KOPT-K1 (cell line): Measurements from ENCODE around the gene DCAF6.

Experiments
- H3K27ac ChIP-seq: fragments of 200-600 bp; sonication (generic); 2 replicates; pipeline ENCODE4 v1.5.1; 2016; ENCODE audit warnings: antibody characterized with exemption, mild to moderate bottlenecking, low read depth, low read length; ENCODE audit not compliant: poor library complexity, severe bottlenecking
- H3K36me3 ChIP-seq: fragments of 200-600 bp; sonication (generic); 2 replicates; pipeline ENCODE4 v1.5.1; 2017; ENCODE audit warnings: antibody characterized with exemption, mild to moderate bottlenecking, low read length, moderate library complexity; ENCODE audit not compliant: insufficient read depth
- H3K9me3 ChIP-seq: fragments of 200-600 bp; sonication (generic); 2 replicates; pipeline ENCODE4 v1.5.1; 2017; ENCODE audit warnings: antibody characterized with exemption, low read length, mild to moderate bottlenecking; ENCODE audit not compliant: insufficient read depth, poor library complexity, severe bottlenecking

The DCAF6 gene

DNA sequence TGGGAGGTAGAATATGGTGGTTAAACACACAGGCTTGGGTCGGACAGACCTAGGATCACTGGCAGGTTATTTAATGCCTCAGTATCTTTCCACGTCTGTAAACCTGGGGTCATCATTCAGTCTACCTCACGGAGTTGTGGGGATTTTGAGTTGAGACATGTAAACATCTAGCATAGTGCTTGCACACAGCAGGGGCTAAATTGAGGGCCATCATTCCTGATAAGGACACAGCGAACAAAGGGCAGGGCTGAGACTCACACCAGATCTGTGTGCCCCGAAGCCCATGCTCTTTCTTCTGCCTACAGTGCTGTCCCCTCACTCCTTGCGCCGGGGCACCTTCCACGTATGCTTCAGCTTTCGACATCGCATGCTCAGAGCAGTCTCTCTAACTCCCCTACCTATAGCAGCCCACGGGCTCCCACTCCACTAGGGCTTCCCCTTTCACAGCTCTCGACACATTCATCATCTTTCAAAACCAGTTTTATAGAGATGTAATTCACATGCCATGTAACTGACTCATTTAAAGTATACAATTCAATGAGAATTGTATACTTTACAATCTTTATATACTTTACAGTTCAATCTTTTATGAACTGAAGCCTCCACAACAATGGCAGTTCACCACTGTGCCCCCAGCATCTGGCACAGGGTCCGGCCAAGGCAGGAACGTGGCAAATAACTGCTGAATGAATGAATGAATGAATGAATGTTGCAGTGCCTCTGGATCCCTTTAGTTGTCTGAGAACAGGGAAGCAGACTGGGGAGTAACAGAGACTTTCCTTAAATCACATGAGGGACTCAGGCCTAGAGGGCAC is 152.2 kb downstream of the DCAF6 start:
- H3K27ac ChIP-seq = no peak overlapping the region
- no peaks in the 10 kb centered on the region for H3K9me3 ChIP-seq

DNA sequence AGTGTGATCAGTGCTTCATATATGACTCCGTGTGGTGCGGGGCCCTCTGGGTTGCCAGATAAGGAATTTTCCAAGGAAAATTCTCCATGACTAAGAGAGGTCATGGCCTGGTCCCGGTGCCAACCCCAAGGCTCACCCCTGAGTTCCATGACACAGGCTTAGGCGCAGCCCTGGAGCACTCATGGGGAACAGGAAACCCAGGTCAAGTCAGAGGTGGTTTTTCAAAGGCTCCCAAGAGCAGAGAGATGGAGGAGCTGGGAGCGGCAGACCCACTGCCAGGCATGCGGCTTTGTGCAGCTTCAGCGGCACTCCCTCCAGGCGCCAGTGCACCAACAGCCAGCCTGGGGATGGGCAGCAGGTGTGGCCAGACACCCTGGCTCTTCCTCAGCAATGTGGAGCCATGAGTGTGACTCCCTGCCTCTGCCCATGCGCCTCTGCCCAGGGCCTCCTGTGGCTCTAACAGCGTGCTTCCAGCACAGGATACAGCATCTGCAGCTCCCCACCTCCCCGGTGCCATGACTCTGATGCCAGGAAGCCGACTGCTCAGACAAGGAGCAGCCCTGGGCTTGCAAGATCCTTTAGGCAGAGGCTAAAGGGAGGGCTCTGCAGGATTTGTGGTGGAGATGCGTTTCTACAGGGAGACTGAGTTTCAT is 153.0 kb downstream of the DCAF6 start:
- no peaks in the 10 kb centered on the region for H3K36me3 ChIP-seq
- no peaks in the 10 kb centered on the region for H3K9me3 ChIP-seq
- no peak overlapping the region for H3K27ac ChIP-seq

More for the DNA sequence above, 152.2 kb downstream of the DCAF6 start:
- H3K36me3 ChIP-seq = no peaks in the 10 kb centered on the region

DNA sequence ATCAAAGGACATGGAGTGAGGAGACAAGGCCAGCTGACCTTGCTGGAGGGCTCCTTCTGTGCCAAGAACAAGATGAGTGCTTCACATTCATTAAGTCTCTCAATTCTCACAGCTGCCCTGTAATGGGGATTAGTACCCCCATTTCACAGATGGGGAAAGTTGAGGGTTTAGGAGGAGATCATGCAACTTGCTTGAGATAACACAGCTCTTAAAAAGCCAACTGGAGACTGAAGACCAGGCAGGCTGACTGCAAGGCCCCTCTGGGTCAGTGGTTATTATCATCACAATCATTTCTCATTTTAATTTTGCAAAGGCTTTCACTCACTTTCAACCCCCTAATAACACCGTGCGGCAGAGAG is 153.5 kb downstream of the DCAF6 start:
- Histone ChIP-seq H3K9me3 (no peaks in the 10 kb centered on the region), H3K36me3 (no peaks in the 10 kb centered on the region), H3K27ac (no peak overlapping the region)

- no peaks in the 10 kb centered on the region for H3K36me3 ChIP-seq
- no peak overlapping the region for H3K27ac ChIP-seq
- H3K9me3 ChIP-seq = no peaks in the 10 kb centered on the region
Observed at GRCh38 chr1:168090395-168090794, 153.9 kb downstream of the DCAF6 start.

GRCh38 chr1:168091063-168091462 is 154.6 kb downstream of the DCAF6 start:
- Histone ChIP-seq H3K27ac (no peak overlapping the region), H3K9me3 (no peaks in the 10 kb centered on the region), H3K36me3 (no peaks in the 10 kb centered on the region)

DNA sequence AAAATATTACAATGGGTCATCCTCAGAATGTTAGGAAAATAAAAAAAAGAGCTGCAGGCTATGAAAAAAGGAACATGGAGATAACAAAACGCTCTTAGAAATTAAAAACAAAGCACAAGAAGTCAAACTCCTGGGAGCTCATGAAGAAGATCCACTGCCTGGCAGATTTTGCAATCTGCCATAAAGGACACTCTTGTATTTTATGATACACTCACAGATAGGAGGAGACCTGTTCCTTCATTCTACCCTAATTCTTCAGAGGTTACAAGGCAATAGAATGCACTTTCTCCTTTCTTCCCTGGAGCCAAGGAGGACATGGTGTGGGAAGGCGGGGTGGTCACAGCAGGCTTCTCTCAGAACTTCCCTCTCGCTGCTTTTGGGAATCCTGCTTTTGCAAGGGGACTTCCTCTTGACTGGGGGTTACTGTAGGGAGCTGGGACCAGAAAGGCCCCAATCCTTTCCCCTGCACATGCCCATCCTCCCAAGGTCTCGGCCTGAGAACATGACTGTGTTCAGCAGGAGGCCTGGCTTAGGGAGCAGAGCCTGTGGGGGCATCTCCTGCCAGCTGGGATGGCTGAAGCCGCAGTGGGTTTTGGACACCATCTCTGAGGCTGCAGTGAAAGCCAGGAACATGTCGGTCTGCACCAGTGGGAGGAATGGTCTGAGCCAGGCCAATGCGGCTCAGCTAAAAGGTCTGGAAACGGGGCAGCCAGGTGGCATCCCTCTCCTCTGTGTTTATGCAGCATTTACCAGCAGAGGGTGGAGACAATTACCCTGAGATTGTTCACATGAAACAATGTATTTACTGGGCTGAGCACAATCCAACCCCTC is 155.5 kb downstream of the DCAF6 start:
- no peaks in the 10 kb centered on the region for H3K36me3 ChIP-seq
- no peak overlapping the region for H3K27ac ChIP-seq
- no peaks in the 10 kb centered on the region for H3K9me3 ChIP-seq

GRCh38 chr1:168092566-168093355 is 156.3 kb downstream of the DCAF6 start:
- Histone ChIP-seq H3K36me3 (no peaks in the 10 kb centered on the region), H3K9me3 (no peaks in the 10 kb centered on the region), H3K27ac (no peak overlapping the region)

DNA sequence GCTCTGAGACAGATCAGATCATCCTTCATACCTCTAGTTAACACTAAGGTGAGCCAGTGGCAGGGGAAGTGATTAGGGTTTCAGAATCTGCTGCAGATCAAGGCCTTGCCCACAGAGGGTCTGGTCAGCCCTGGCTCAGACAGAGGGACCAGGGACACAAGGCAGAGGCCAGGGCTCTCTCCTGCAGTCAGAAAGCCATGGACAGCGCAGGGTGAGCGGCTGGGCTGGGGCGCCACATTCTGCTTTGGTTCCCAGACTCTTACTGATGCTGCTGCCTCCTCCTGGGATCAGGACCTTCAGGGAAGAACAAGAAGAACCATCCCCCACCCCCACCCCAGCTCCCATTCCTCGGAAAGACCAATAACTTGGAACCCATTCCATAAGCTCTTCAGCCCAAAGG is 157.1 kb downstream of the DCAF6 start:
- Histone ChIP-seq H3K27ac (no peak overlapping the region), H3K9me3 (no peaks in the 10 kb centered on the region), H3K36me3 (no peaks in the 10 kb centered on the region)

DNA sequence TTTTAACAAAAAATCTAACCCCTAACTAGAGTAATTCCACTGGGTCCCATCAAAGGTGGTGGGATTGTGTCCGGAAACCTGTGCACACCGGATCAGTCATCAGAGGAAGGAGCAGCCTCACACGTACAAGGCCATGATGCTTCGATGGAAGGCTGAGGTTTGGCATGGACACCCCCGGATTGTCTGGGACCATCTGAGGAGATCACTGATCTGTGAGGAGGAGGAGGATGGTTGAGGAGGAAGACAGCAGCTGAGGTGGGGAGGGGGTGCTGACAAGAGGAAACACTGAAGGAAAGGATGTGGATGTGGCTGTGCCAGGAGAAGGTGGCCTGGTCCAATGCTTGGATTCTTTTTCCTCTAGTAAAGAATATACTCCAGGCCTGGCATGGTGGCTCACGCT is 159.0 kb downstream of the DCAF6 start:
- H3K9me3 ChIP-seq = no peaks in the 10 kb centered on the region
- H3K36me3 ChIP-seq = no peaks in the 10 kb centered on the region
- no peak overlapping the region for H3K27ac ChIP-seq

DNA sequence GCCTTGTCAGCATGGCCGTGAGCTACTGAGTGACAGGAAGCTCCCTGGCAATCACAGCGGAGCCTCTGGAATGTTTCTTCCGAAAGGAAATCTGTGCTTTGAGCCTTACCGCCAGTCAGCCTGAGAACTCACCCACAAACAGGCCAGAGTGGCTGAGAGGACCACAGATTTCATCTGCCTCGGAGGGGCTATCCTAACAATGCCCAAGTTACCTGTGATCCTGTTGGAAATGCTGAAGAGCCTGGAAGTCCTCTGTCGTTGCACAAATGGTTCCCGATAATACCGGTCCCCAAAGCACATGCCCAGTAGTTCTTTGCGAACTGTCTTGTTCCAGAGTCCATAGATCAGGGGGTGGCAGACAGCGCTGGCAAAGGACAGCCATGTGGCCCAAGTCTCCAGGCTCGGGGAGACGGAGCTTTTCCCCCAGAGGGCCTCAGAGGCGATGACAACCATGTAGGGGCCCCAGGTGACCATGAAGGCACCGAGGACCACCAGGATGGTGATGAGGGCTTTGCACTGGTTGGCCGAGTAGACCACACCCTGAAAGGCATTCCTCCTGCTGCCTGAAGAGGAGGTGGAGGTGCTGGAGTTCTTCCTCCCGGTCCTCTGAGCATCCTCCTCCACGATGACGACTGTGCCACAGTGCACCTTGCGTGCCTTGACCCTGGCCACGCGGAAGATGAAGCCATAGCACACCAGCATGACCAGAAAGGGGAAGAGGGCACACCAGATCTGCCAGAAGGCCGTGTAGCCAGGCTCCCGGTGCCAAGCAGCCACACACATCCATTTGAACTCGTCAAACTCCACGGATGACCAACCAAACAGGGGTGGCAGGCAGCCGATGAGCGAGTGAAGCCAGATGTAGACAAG is 160.0 kb downstream of the DCAF6 start:
- no peaks in the 10 kb centered on the region for H3K9me3 ChIP-seq
- H3K27ac ChIP-seq = no peak overlapping the region
- H3K36me3 ChIP-seq = no peaks in the 10 kb centered on the region

- Histone ChIP-seq H3K27ac (no peak overlapping the region), H3K36me3 (no peaks in the 10 kb centered on the region), H3K9me3 (no peaks in the 10 kb centered on the region)
Observed at GRCh38 chr1:168097921-168098528, 161.5 kb downstream of the DCAF6 start.

GRCh38 chr1:168098534-168099320 is 162.2 kb downstream of the DCAF6 start:
- Histone ChIP-seq H3K27ac (no peak overlapping the region), H3K9me3 (no peaks in the 10 kb centered on the region), H3K36me3 (no peaks in the 10 kb centered on the region)

- Histone ChIP-seq H3K36me3 (no peaks in the 10 kb centered on the region), H3K9me3 (no peaks in the 10 kb centered on the region), H3K27ac (no peak overlapping the region)
Observed at GRCh38 chr1:168099337-168099801, 162.9 kb downstream of the DCAF6 start.
